T-cell (primary cell): Measurements from ENCODE around the gene ZNF302. TPM values are rescaled to one million over a fixed set of nuclear protein-coding genes. Genes with fewer than 3 reads are reported as not detected.
"Not testable (repeated sequence)": the region's sequence is repeated elsewhere in the genome, so short reads cannot be mapped to it uniquely, and the experiment has no call there.

Experiments
- ATAC-seq, 4 experiments: fragments of 200-7000 bp in 3 of 4; fragments of 150-1000 bp in 1 of 4; cut with Tn5 transposase; replicated peaks in 1 of 4; 1 replicate in 3 of 4; 2 replicates in 1 of 4; pipeline ENCODE4 v1.10.0; 2021; ENCODE audit warnings: moderate library complexity in 3 of 4, mild to moderate bottlenecking in 2 of 4, moderate number of reproducible peaks in 1 of 4
- CTCF ChIA-PET, 2 donors: fragments of 300-600 bp; sonication (Branson Sonifier 250); formaldehyde crosslinking; loops; one replicate each; lab custom pipeline; 2022; ENCODE audit warnings: antibody characterized with exemption in 2 of 2; lab: Charles Lee
- POLR2A ChIA-PET, 2 donors: fragments of 300-600 bp; sonication (Branson Sonifier 250); formaldehyde crosslinking; loops; one replicate each; lab custom pipeline; 2022; ENCODE audit warnings: antibody characterized with exemption in 2 of 2; lab: Charles Lee
- DNase-seq, 35 experiments: peaks; one replicate each; pipeline versions ENCODE4 v3.0.0 to v3.0.0-alpha.2; 2013 to 2023
- H3K27ac ChIP-seq: one replicate; pipeline ENCODE4 v1.5.1; 2013; ENCODE audit warnings: low read length
- H3K27me3 ChIP-seq, 2 experiments: replicated peaks in 1 of 2; 1 replicate in 1 of 2; 2 replicates in 1 of 2; pipeline versions ENCODE4 v1.6.1 to v1.7.0; 2013; ENCODE audit warnings: low read length in 1 of 2, mixed read lengths in 1 of 2; ENCODE audit not compliant: control insufficient read depth in 2 of 2, insufficient read depth in 2 of 2; ENCODE audit errors: extremely low read depth in 1 of 2
- H3K36me3 ChIP-seq, 2 donors: 1 replicate in 1 of 2; 2 replicates in 1 of 2; pipeline versions ENCODE4 v1.6.1 to v1.7.0; 2013; ENCODE audit warnings: low read length in 1 of 2; ENCODE audit not compliant: control insufficient read depth in 2 of 2, insufficient read depth in 1 of 2; ENCODE audit errors: extremely low read depth in 1 of 2
- H3K4me1 ChIP-seq, 2 experiments: 1 replicate in 1 of 2; 2 replicates in 1 of 2; pipeline versions ENCODE4 v1.6.1 to v1.7.0; 2013; ENCODE audit warnings: low read length in 2 of 2, mixed read lengths in 1 of 2; ENCODE audit not compliant: insufficient read depth in 2 of 2, control insufficient read depth in 1 of 2; ENCODE audit errors: extremely low read depth in 1 of 2
- H3K4me3 ChIP-seq, 2 donors: 1 replicate in 1 of 2; 2 replicates in 1 of 2; pipeline versions ENCODE4 v1.5.1 to v1.7.0; 2013; ENCODE audit warnings: mild to moderate bottlenecking in 2 of 2, low read length in 1 of 2, moderate library complexity in 1 of 2; ENCODE audit not compliant: control insufficient read depth in 1 of 2; ENCODE audit errors: extremely low read depth in 1 of 2
- H3K9me3 ChIP-seq: 2 replicates; pipeline ENCODE4 v1.7.0; 2013
- H3K27ac Mint-ChIP-seq, 2 donors: one replicate each; pipeline ENCODE4 v1.8.0; 2020 to 2021; ENCODE audit warnings: mild to moderate bottlenecking in 2 of 2, mixed read lengths in 2 of 2
- H3K27me3 Mint-ChIP-seq, 2 donors: one replicate each; pipeline ENCODE4 v1.8.0; 2021 to 2022; ENCODE audit warnings: mixed read lengths in 2 of 2
- H3K36me3 Mint-ChIP-seq: one replicate; pipeline ENCODE4 v1.8.0; 2021; ENCODE audit warnings: mixed read lengths
- H3K4me1 Mint-ChIP-seq, 3 donors: one replicate each; pipeline ENCODE4 v1.8.0; 2020 to 2022; ENCODE audit warnings: mixed read lengths in 3 of 3, mild to moderate bottlenecking in 1 of 3
- H3K4me3 Mint-ChIP-seq, 3 donors: one replicate each; pipeline ENCODE4 v1.8.0; 2020 to 2022; ENCODE audit warnings: mild to moderate bottlenecking in 3 of 3, mixed read lengths in 3 of 3, moderate library complexity in 3 of 3
- H3K9me3 Mint-ChIP-seq, 3 donors: one replicate each; pipeline ENCODE4 v1.8.0; 2020 to 2022; ENCODE audit warnings: mixed read lengths in 3 of 3
- WGBS: methylation state at CpG from one replicate; pipeline ENCODE4 v1.1.5; 2013; ENCODE audit warnings: missing lambda C conversion rate; ENCODE audit not compliant: insufficient coverage; 5-methylcytosine and 5-hydroxymethylcytosine counted together
- total RNA-seq, 35 experiments: library from RNA in 6 of 35; stranded (reverse) in 6 of 35; fragments of 120-200 nt in 1 of 35; gene quantifications; one replicate each; pipeline versions ENCODE4 v1.2.1 to v1.2.4 and lab custom pipeline; 2013 to 2026

Gene ZNF302
- total RNA-seq, 5 donors from 2014 or later (not counting 1 experiment from before 2014, with no cell fraction given), result 18.1 to 41.6 (median 35.7) TPM

- DNase-seq, H3K27ac ChIP-seq, H3K36me3 ChIP-seq, H3K9me3 ChIP-seq, H3K27me3 ChIP-seq, CTCF ChIA-PET, ATAC-seq, H3K27ac Mint-ChIP-seq, H3K9me3 Mint-ChIP-seq, H3K27me3 Mint-ChIP-seq, H3K36me3 Mint-ChIP-seq, POLR2A ChIA-PET, H3K4me3 ChIP-seq: not testable (repeated sequence)
- peaks cover 0 to 17% of the 10 kb centered on the region in 2 experiments for H3K4me1 ChIP-seq
- Mint-ChIP-seq H3K4me3 (peak overlapping the region in 1 of 3 donors; percentile 72), H3K4me1 (peaks cover 15 to 26% (median 19%) of the 10 kb centered on the region in 3 donors)
- 98% methylated on average over 29 of the region's 36 CpGs for WGBS
Observed at GRCh38 chr19:34668077-34668689, 9.3 kb upstream of the ZNF302 start.

- H3K27ac Mint-ChIP-seq, H3K27ac ChIP-seq, H3K9me3 ChIP-seq, H3K27me3 Mint-ChIP-seq, H3K27me3 ChIP-seq, H3K36me3 ChIP-seq, DNase-seq, H3K4me3 ChIP-seq, POLR2A ChIA-PET, H3K36me3 Mint-ChIP-seq, CTCF ChIA-PET, ATAC-seq, H3K9me3 Mint-ChIP-seq: not testable (repeated sequence)
- peaks cover 0 to 13% of the 10 kb centered on the region in 2 experiments for H3K4me1 ChIP-seq
- Mint-ChIP-seq H3K4me3 (peak overlapping the region in 1 of 3 donors; percentile 37), H3K4me1 (peaks cover 11 to 21% (median 14%) of the 10 kb centered on the region in 3 donors)
- no CpG with 5 or more reads among the region's 5 CpGs for WGBS
Observed at GRCh38 chr19:34668690-34669089, 8.8 kb upstream of the ZNF302 start.

GRCh38 chr19:34669305-34669704 is 8.2 kb upstream of the ZNF302 start:
- ChIA-PET CTCF (no interaction called here), POLR2A (no interaction called here)
- H3K27me3 Mint-ChIP-seq, result peaks cover 4 to 8% of the 10 kb centered on the region in 2 donors
- Histone ChIP-seq H3K27me3 (peaks cover 0 to 5% of the 10 kb centered on the region in 2 experiments), H3K4me3 (no peak overlapping the region), H3K9me3 (no peaks in the 10 kb centered on the region), H3K27ac (no peak overlapping the region), H3K36me3 (no peaks in the 10 kb centered on the region), H3K4me1 (peaks cover 0 to 13% of the 10 kb centered on the region in 2 experiments)
- peaks cover 3% of the 10 kb centered on the region for H3K36me3 Mint-ChIP-seq
- no peaks in the 10 kb centered on the region for H3K9me3 Mint-ChIP-seq
- 95% methylated on average over 6 of the region's 7 CpGs for WGBS
- no peak overlapping the region for H3K4me3 Mint-ChIP-seq
- peaks cover 11 to 17% (median 14%) of the 10 kb centered on the region in 3 donors for H3K4me1 Mint-ChIP-seq
- no peak for DNase-seq
- no peak overlapping the region for H3K27ac Mint-ChIP-seq
- ATAC-seq, result no peak

GRCh38 chr19:34671972-34672371 is 5.5 kb upstream of the ZNF302 start:
- POLR2A ChIA-PET, result no interaction called here
- no peaks in the 10 kb centered on the region for H3K9me3 ChIP-seq
- Mint-ChIP-seq H3K9me3 (peaks cover 0 to 4% (median 0%) of the 10 kb centered on the region in 3 donors), H3K4me1 (peaks cover 15 to 17% (median 15%) of the 10 kb centered on the region in 3 donors), H3K27ac (no peak overlapping the region), H3K36me3 (peaks cover 3% of the 10 kb centered on the region), H3K27me3 (peaks cover 6 to 13% of the 10 kb centered on the region in 2 donors), H3K4me3 (no peak overlapping the region)
- H3K27me3 ChIP-seq, result peaks cover 0 to 6% of the 10 kb centered on the region in 2 experiments
- CTCF ChIA-PET, result interaction anchor here in 1 of 2 donors (0.6 kb wide), 1 partner anchor 828 kb away, joined by 5 read pairs; no protein-coding TSS in a partner anchor
- H3K27ac ChIP-seq, result no peak overlapping the region
- no peak for ATAC-seq
- WGBS, result no CpG with 5 or more reads among the region's 3 CpGs
- H3K4me1 ChIP-seq, result peaks cover 5 to 18% of the 10 kb centered on the region in 2 experiments
- no peak overlapping the region for H3K4me3 ChIP-seq
- no peak for DNase-seq
- no peaks in the 10 kb centered on the region for H3K36me3 ChIP-seq

DNA sequence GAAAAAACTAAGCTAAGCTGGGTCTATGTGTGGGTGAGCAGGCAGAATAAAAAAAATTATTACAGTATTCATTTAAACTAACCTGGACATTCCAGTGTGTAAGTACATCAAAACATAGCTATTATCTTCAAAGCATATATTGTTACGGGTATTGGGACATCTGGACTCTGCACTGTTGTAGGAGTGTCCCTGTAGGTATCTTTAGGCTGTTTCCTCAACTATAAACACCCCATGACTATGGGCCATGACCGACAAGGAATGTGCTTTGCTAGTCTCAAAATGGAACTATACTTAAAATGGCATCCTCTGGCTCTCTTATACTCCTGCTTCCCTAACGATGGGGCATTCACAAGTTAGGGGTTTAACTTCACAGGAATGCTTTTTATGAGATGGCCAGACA is 3.9 kb upstream of the ZNF302 start:
- ATAC-seq (no peak), DNase-seq (no peak)
- Mint-ChIP-seq H3K36me3 (peaks cover 3% of the 10 kb centered on the region), H3K9me3 (peaks cover 0 to 4% (median 0%) of the 10 kb centered on the region in 3 donors), H3K27me3 (peaks cover 6 to 13% of the 10 kb centered on the region in 2 donors), H3K4me1 (peaks cover 10 to 17% (median 16%) of the 10 kb centered on the region in 3 donors), H3K27ac (no peak overlapping the region), H3K4me3 (no peak overlapping the region)
- ChIA-PET POLR2A (no interaction called here), CTCF (interaction anchor here in 1 of 2 donors (1.2 kb wide), 1 partner anchor 34 kb away, joined by 3 read pairs; no protein-coding TSS in a partner anchor)
- Histone ChIP-seq H3K36me3 (no peaks in the 10 kb centered on the region), H3K9me3 (no peaks in the 10 kb centered on the region), H3K27ac (no peak overlapping the region), H3K4me1 (peaks cover 8 to 17% of the 10 kb centered on the region in 2 experiments), H3K4me3 (no peak overlapping the region), H3K27me3 (peaks cover 0 to 3% of the 10 kb centered on the region in 2 experiments)
- WGBS, result 25% methylated on average over 1 of the region's 3 CpGs

- ChIA-PET POLR2A (no interaction called here), CTCF (no interaction called here)
- H3K36me3 Mint-ChIP-seq, result peaks cover 17% of the 10 kb centered on the region
- no peak overlapping the region for H3K4me3 Mint-ChIP-seq
- Histone ChIP-seq H3K27me3 (peaks cover 0 to 3% of the 10 kb centered on the region in 2 experiments), H3K27ac (no peak overlapping the region), H3K9me3 (no peaks in the 10 kb centered on the region), H3K36me3 (peaks cover 5 to 13% of the 10 kb centered on the region in 2 donors), H3K4me3 (no peak overlapping the region), H3K4me1 (peaks cover 9 to 23% of the 10 kb centered on the region in 2 experiments)
- ATAC-seq (no peak), DNase-seq (no peak)
- 100% methylated on average over 2 of the region's 3 CpGs for WGBS
- H3K27me3 Mint-ChIP-seq, result peaks cover 6 to 13% of the 10 kb centered on the region in 2 donors
- peaks cover 6 to 11% (median 9%) of the 10 kb centered on the region in 3 donors for H3K9me3 Mint-ChIP-seq
- peaks cover 27 to 32% (median 32%) of the 10 kb centered on the region in 3 donors for H3K4me1 Mint-ChIP-seq
- H3K27ac Mint-ChIP-seq, result no peak overlapping the region
Observed at GRCh38 chr19:34675250-34675649, 2.2 kb upstream of the ZNF302 start.
